Muscle of leg (tissue), 11 donors: ENCODE results near the gene IWS1. TPM values are rescaled to one million over a fixed set of nuclear protein-coding genes. Genes with fewer than 3 reads are reported as not detected.
"Not testable (repeated sequence)": the region's sequence is repeated elsewhere in the genome, so short reads cannot be mapped to it uniquely, and the experiment has no call there.

Experiments used
- DNase-seq: peaks from one replicate; pipeline ENCODE4 v3.0.0; 2013
- H3K27ac ChIP-seq: one replicate; pipeline ENCODE4 v1.5.1; 2013; ENCODE audit warnings: mild to moderate bottlenecking, low read length, control low read depth
- H3K27me3 ChIP-seq: one replicate; pipeline ENCODE4 v1.6.1; 2013; ENCODE audit warnings: low read length; ENCODE audit not compliant: control insufficient read depth, insufficient read depth
- H3K36me3 ChIP-seq: one replicate; pipeline ENCODE4 v1.6.1; 2013; ENCODE audit warnings: low read length; ENCODE audit not compliant: control insufficient read depth, insufficient read depth
- H3K4me1 ChIP-seq: one replicate; pipeline ENCODE4 v1.6.1; 2013; ENCODE audit warnings: low read length; ENCODE audit not compliant: control insufficient read depth, insufficient read depth
- H3K4me3 ChIP-seq: one replicate; pipeline ENCODE4 v1.5.1; 2013; ENCODE audit warnings: low read length, control low read depth
- H3K9me3 ChIP-seq: replicated peaks from 2 replicates; pipeline ENCODE4 v1.6.1; 2013; ENCODE audit warnings: low read depth, low read length; ENCODE audit not compliant: control insufficient read depth
- WGBS: methylation state at CpG from one replicate; pipeline ENCODE4 v1.1.5; 2013; ENCODE audit warnings: missing lambda C conversion rate; ENCODE audit not compliant: insufficient coverage; 5-methylcytosine and 5-hydroxymethylcytosine counted together
- polyA plus RNA-seq, 8 donors: library from polyadenylated mRNA; unstranded; fragments of 120-200 nt; gene quantifications; one replicate each; pipeline versions ENCODE4 v1.2.1 to v1.2.3, GENCODE V29; 2013; ENCODE audit warnings: inconsistent platforms in 1 of 8, low replicate concordance in 1 of 8; ENCODE audit not compliant: insufficient read length in 8 of 8, insufficient read depth in 1 of 8
- total RNA-seq: library from RNA; stranded (reverse); fragments of 120-200 nt; gene quantifications from one replicate; pipeline ENCODE4 v1.2.4, GENCODE V29; 2013

The IWS1 gene
- total and polyA plus RNA-seq, 9 donors: 43.0 to 58.5 (median 48.7) TPM

GRCh38 chr2:127463155-127463991 lies 62.9 kb downstream of the IWS1 start:
- no peaks in the 10 kb centered on the region for H3K27me3 ChIP-seq
- peaks cover 2% of the 10 kb centered on the region for H3K36me3 ChIP-seq
- H3K9me3 ChIP-seq: no peaks in the 10 kb centered on the region
- 40% methylated on average over 13 of the region's 19 CpGs for WGBS
- H3K27ac ChIP-seq: peak overlapping the region; percentile 78
- H3K4me1 ChIP-seq: peaks cover 14% of the 10 kb centered on the region
- DNase-seq: peak; percentile 76
- H3K4me3 ChIP-seq: no peak overlapping the region

- peaks cover 14% of the 10 kb centered on the region for H3K4me1 ChIP-seq
- no peaks in the 10 kb centered on the region for H3K9me3 ChIP-seq
- WGBS: no CpG with 5 or more reads among the region's 3 CpGs
- peak; percentile 68 for DNase-seq
- H3K27ac ChIP-seq: no peak overlapping the region
- no peak overlapping the region for H3K4me3 ChIP-seq
- no peaks in the 10 kb centered on the region for H3K27me3 ChIP-seq
- H3K36me3 ChIP-seq: peaks cover 2% of the 10 kb centered on the region
Measured at GRCh38 chr2:127462461-127462860, 63.8 kb downstream of the IWS1 start.

- WGBS: 93% methylated on average over 11 of the region's 12 CpGs
- no peaks in the 10 kb centered on the region for H3K36me3 ChIP-seq
- H3K4me3 ChIP-seq: no peak overlapping the region
- H3K4me1 ChIP-seq: no peaks in the 10 kb centered on the region
- no peak overlapping the region for H3K27ac ChIP-seq
- no peaks in the 10 kb centered on the region for H3K27me3 ChIP-seq
- no peak for DNase-seq
- no peaks in the 10 kb centered on the region for H3K9me3 ChIP-seq
Measured at GRCh38 chr2:127456960-127457359, 69.3 kb downstream of the IWS1 start.

GRCh38 chr2:127455566-127456493 lies 70.5 kb downstream of the IWS1 start:
- H3K27ac ChIP-seq: no peak overlapping the region

GRCh38 chr2:127454595-127455565 lies 71.4 kb downstream of the IWS1 start:
- H3K27me3 ChIP-seq: no peaks in the 10 kb centered on the region
- H3K36me3 ChIP-seq: no peaks in the 10 kb centered on the region
- H3K9me3 ChIP-seq: no peaks in the 10 kb centered on the region
- 84% methylated on average over 5 of the region's 19 CpGs for WGBS
- no peak for DNase-seq
- no peak overlapping the region for H3K27ac ChIP-seq
- H3K4me1 ChIP-seq: no peaks in the 10 kb centered on the region
- H3K4me3 ChIP-seq: no peak overlapping the region

More at GRCh38 chr2:127455566-127456493, 70.5 kb downstream of the IWS1 start:
- Histone ChIP-seq H3K27me3 (no peaks in the 10 kb centered on the region), H3K4me3 (no peak overlapping the region), H3K4me1 (no peaks in the 10 kb centered on the region), H3K36me3 (no peaks in the 10 kb centered on the region), H3K9me3 (no peaks in the 10 kb centered on the region)
- WGBS: 40% methylated on average over 5 of the region's 13 CpGs
- no peak for DNase-seq

GRCh38 chr2:127453392-127454171 lies 72.7 kb downstream of the IWS1 start:
- H3K4me1 ChIP-seq: no peaks in the 10 kb centered on the region
- no peaks in the 10 kb centered on the region for H3K9me3 ChIP-seq
- H3K4me3 ChIP-seq: no peak overlapping the region
- no peaks in the 10 kb centered on the region for H3K36me3 ChIP-seq
- no peaks in the 10 kb centered on the region for H3K27me3 ChIP-seq
- DNase-seq: no peak
- 73% methylated on average over 7 of the region's 8 CpGs for WGBS
- no peak overlapping the region for H3K27ac ChIP-seq

- no peaks in the 10 kb centered on the region for H3K36me3 ChIP-seq
- no peak overlapping the region for H3K4me3 ChIP-seq
- H3K4me1 ChIP-seq: no peaks in the 10 kb centered on the region
- 80% methylated on average over 2 of the region's 3 CpGs for WGBS
- no peak overlapping the region for H3K27ac ChIP-seq
- no peaks in the 10 kb centered on the region for H3K27me3 ChIP-seq
- DNase-seq: no peak
- H3K9me3 ChIP-seq: no peaks in the 10 kb centered on the region
Measured at GRCh38 chr2:127453013-127453391, 73.3 kb downstream of the IWS1 start.

GRCh38 chr2:127452423-127452822 lies 73.9 kb downstream of the IWS1 start:
- not testable (repeated sequence) for H3K4me3 ChIP-seq, H3K4me1 ChIP-seq, H3K9me3 ChIP-seq, H3K27me3 ChIP-seq, DNase-seq, H3K27ac ChIP-seq, H3K36me3 ChIP-seq
- WGBS: 92% methylated on average over 8 of the region's 8 CpGs

GRCh38 chr2:127451981-127452380 lies 74.3 kb downstream of the IWS1 start:
- no peak overlapping the region for H3K4me3 ChIP-seq
- no peaks in the 10 kb centered on the region for H3K36me3 ChIP-seq
- no peaks in the 10 kb centered on the region for H3K27me3 ChIP-seq
- H3K27ac ChIP-seq: no peak overlapping the region
- no peaks in the 10 kb centered on the region for H3K9me3 ChIP-seq
- no peaks in the 10 kb centered on the region for H3K4me1 ChIP-seq
- no peak for DNase-seq
- WGBS: 49% methylated on average over 5 of the region's 6 CpGs
